IPS-18a (cell line): ENCODE data around the gene SLC25A42.

Experiments
- H3K27ac ChIP-seq: one replicate; pipeline ENCODE4 v1.5.1; 2013; ENCODE audit warnings: low read length
- H3K27me3 ChIP-seq: one replicate; pipeline ENCODE4 v1.6.1; 2013; ENCODE audit warnings: mild to moderate bottlenecking, low read length; ENCODE audit not compliant: control insufficient read depth, insufficient read depth
- H3K36me3 ChIP-seq: one replicate; pipeline ENCODE4 v1.6.1; 2013; ENCODE audit warnings: low read depth, low read length; ENCODE audit not compliant: control insufficient read depth
- H3K4me1 ChIP-seq: one replicate; pipeline ENCODE4 v1.6.1; 2013; ENCODE audit warnings: low read depth, low read length; ENCODE audit not compliant: control insufficient read depth
- H3K4me3 ChIP-seq: one replicate; pipeline ENCODE4 v1.5.1; 2013; ENCODE audit warnings: low read length
- H3K9ac ChIP-seq: one replicate; pipeline ENCODE4 v1.6.1; 2013; ENCODE audit warnings: mild to moderate bottlenecking, low read length, moderate library complexity
- H3K9me3 ChIP-seq: one replicate; pipeline ENCODE4 v1.6.1; 2013; ENCODE audit warnings: low read depth, low read length; ENCODE audit not compliant: control insufficient read depth

The SLC25A42 gene

GRCh38 chr19:19111967-19112580 lies 48.3 kb downstream of the SLC25A42 start:
- no peaks in the 10 kb centered on the region for H3K9me3 ChIP-seq
- H3K4me1 ChIP-seq = peaks cover 6% of the 10 kb centered on the region
- no peaks in the 10 kb centered on the region for H3K27me3 ChIP-seq
- H3K9ac ChIP-seq = no peak overlapping the region
- H3K4me3 ChIP-seq = no peak overlapping the region
- H3K27ac ChIP-seq = no peak overlapping the region
- no peaks in the 10 kb centered on the region for H3K36me3 ChIP-seq

- no peaks in the 10 kb centered on the region for H3K27me3 ChIP-seq
- no peak overlapping the region for H3K9ac ChIP-seq
- no peak overlapping the region for H3K27ac ChIP-seq
- no peaks in the 10 kb centered on the region for H3K36me3 ChIP-seq
- H3K4me1 ChIP-seq = peaks cover 6% of the 10 kb centered on the region
- H3K9me3 ChIP-seq = no peaks in the 10 kb centered on the region
- no peak overlapping the region for H3K4me3 ChIP-seq
Measured at GRCh38 chr19:19113040-19113626, 49.3 kb downstream of the SLC25A42 start.

- H3K27me3 ChIP-seq = no peaks in the 10 kb centered on the region
- no peak overlapping the region for H3K4me3 ChIP-seq
- H3K9me3 ChIP-seq = no peaks in the 10 kb centered on the region
- H3K4me1 ChIP-seq = peaks cover 14% of the 10 kb centered on the region
- H3K36me3 ChIP-seq = peaks cover 3% of the 10 kb centered on the region
- no peak overlapping the region for H3K9ac ChIP-seq
- H3K27ac ChIP-seq = no peak overlapping the region
Measured at GRCh38 chr19:19115954-19116353, 52.2 kb downstream of the SLC25A42 start.

DNA sequence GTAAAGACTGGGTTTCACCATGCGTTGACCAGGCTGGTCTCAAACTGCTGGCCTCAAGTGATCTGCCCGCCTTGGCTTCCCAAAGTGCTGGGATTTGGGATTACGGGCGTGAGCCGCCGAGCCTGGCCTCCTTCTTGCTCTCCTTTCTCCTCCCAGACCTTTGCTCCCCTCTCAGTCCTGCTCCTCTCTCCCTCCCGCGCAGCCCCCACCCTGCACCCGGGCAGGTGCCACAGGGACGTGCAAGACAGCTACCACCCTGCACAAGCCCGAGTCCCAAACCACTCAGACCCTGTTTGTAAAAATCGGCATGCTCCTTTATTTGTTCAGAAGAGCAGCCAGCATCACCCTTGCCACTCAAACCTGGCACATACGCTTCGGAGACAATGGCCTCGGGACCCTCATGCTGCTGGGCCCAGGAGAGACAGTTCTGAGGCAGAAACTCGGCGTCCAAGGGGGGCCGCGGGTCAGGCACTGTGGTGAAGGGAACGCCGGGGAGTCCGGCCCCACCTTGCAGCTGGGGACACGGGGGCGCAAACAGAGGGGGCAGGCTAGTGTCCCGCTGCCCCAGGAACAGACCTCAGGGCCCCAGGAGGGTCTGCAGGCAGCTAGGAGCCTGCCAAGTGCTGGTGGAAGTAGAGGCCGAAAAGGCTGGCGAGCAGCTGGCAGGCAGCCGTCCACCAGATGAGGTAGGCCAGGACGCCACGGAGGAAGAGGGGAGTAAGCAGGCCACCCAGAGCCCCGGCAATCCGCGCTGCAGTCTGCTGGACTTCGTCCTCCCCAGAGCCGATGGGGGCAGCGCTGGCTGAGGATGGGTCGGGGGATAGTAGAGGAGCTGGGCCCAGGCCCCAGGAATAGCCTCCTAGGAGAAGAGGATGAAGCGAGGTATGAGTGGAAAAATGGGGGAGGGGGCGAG lies 55.8 kb downstream of the SLC25A42 start:
- peaks cover 3% of the 10 kb centered on the region for H3K36me3 ChIP-seq
- no peak overlapping the region for H3K9ac ChIP-seq
- no peak overlapping the region for H3K27ac ChIP-seq
- H3K4me3 ChIP-seq = no peak overlapping the region
- H3K9me3 ChIP-seq = no peaks in the 10 kb centered on the region
- peaks cover 11% of the 10 kb centered on the region for H3K4me1 ChIP-seq
- H3K27me3 ChIP-seq = no peaks in the 10 kb centered on the region

GRCh38 chr19:19120308-19121231 lies 56.8 kb downstream of the SLC25A42 start:
- H3K27ac ChIP-seq = no peak overlapping the region
- H3K9ac ChIP-seq = peak overlapping the region; percentile 31
- no peaks in the 10 kb centered on the region for H3K9me3 ChIP-seq
- H3K4me3 ChIP-seq = peak overlapping the region; percentile 66
- H3K4me1 ChIP-seq = peaks cover 11% of the 10 kb centered on the region
- H3K36me3 ChIP-seq = peaks cover 3% of the 10 kb centered on the region
- H3K27me3 ChIP-seq = no peaks in the 10 kb centered on the region

DNA sequence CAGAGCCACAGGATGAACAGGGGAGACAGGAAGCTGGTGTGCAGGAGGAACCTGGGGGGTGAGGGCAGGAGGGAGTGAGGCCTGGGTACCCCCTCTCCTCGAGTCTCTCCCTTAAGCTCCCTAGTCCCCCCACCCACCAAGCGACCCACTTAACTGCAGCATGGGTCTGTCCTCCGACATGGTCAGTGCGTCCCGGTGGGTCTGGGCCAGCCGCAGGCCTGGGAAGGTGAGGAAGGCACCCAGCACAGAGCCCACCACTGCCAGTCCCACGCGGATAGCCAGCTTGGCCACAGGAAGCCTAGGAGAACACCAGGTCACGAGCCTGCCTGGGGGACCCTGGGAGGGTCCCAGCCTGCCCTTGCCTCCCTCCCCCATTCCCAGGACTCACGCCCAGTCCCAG lies 57.6 kb downstream of the SLC25A42 start:
- H3K4me1 ChIP-seq = peaks cover 11% of the 10 kb centered on the region
- H3K27me3 ChIP-seq = no peaks in the 10 kb centered on the region
- no peak overlapping the region for H3K9ac ChIP-seq
- peak overlapping the region; percentile 66 for H3K4me3 ChIP-seq
- H3K9me3 ChIP-seq = no peaks in the 10 kb centered on the region
- peaks cover 3% of the 10 kb centered on the region for H3K36me3 ChIP-seq
- no peak overlapping the region for H3K27ac ChIP-seq

GRCh38 chr19:19122902-19123301 lies 59.1 kb downstream of the SLC25A42 start:
- peaks cover 3% of the 10 kb centered on the region for H3K36me3 ChIP-seq
- no peaks in the 10 kb centered on the region for H3K27me3 ChIP-seq
- H3K4me1 ChIP-seq = peaks cover 11% of the 10 kb centered on the region
- no peak overlapping the region for H3K9ac ChIP-seq
- H3K27ac ChIP-seq = no peak overlapping the region
- H3K4me3 ChIP-seq = no peak overlapping the region
- H3K9me3 ChIP-seq = no peaks in the 10 kb centered on the region

DNA sequence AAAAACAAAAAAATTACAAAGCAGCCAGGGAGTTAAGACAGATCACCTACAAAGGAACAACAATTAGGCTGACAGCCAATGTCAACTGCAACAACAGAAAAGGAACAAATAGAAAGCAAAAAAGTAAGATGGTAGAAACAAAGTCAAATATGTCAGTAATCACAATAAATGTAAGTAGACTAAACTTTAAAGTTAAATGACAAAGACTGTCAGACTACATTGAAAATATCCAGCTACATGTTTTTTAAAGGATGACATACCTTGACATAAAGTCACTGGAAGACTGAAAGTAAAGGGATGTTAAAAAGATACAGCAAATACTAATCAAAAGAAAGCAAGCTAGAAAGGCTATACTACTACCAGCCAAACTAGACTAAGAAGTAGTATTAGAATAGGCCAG lies 59.6 kb downstream of the SLC25A42 start:
- H3K4me1 ChIP-seq = peaks cover 11% of the 10 kb centered on the region
- no peak overlapping the region for H3K27ac ChIP-seq
- no peaks in the 10 kb centered on the region for H3K9me3 ChIP-seq
- no peaks in the 10 kb centered on the region for H3K27me3 ChIP-seq
- H3K9ac ChIP-seq = no peak overlapping the region
- H3K36me3 ChIP-seq = peaks cover 3% of the 10 kb centered on the region
- H3K4me3 ChIP-seq = no peak overlapping the region

GRCh38 chr19:19126102-19126501 lies 62.3 kb downstream of the SLC25A42 start:
- Histone ChIP-seq H3K9me3 (no peaks in the 10 kb centered on the region), H3K4me3 (no peak overlapping the region), H3K27me3 (no peaks in the 10 kb centered on the region), H3K4me1 (peaks cover 3% of the 10 kb centered on the region), H3K9ac (no peak overlapping the region), H3K36me3 (no peaks in the 10 kb centered on the region), H3K27ac (no peak overlapping the region)

DNA sequence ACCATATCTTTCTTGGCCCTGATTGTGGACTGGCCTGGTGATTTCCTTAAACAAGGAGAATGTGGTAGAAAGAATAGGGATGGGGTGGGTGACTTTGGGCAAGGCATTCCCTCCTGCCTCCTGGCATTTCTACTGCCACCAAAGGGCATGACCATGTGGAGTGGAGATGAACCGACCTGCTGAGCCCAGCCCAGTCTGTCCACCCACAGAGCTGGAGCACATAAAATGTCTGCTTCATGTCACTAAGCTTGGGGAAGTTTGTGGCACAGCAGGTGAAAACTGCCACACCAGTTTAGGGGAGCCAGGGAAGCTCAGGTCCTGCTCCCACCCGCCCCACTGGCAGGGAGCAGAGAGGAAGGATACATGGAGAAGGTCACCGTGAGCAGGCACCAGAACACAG lies 68.2 kb downstream of the SLC25A42 start:
- Histone ChIP-seq H3K9me3 (no peaks in the 10 kb centered on the region), H3K27ac (no peak overlapping the region), H3K4me3 (no peak overlapping the region), H3K36me3 (no peaks in the 10 kb centered on the region), H3K4me1 (peaks cover 6% of the 10 kb centered on the region), H3K9ac (no peak overlapping the region), H3K27me3 (peaks cover under 1% of the 10 kb centered on the region)

DNA sequence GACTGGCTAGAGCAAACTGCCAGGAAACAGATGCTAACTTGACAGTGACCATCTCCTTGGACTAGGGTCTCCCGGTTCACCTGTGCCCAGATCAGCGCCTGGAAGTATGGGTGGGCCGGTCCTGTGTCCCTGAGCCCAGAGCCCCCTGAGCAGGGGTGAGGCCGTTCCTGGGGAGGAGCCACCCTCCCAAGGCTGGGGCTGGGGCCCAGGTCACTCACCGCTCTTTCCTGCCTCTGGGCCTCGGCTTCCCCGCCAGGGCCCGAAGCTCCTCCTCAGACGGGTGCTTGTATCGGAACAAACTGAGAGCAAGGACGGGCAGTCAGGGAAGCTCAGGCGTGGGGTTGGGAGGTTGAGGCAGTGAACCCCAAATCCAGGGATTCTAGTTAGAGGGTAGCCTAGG lies 69.1 kb downstream of the SLC25A42 start:
- no peak overlapping the region for H3K27ac ChIP-seq
- no peaks in the 10 kb centered on the region for H3K9me3 ChIP-seq
- no peak overlapping the region for H3K4me3 ChIP-seq
- H3K4me1 ChIP-seq = peaks cover 12% of the 10 kb centered on the region
- H3K9ac ChIP-seq = no peak overlapping the region
- H3K36me3 ChIP-seq = no peaks in the 10 kb centered on the region
- H3K27me3 ChIP-seq = peaks cover 10% of the 10 kb centered on the region
